SK-N-MC (cell line): ENCODE data around the gene F11R.

Experiments used
- EZH2 ChIP-seq: fragments of 200-600 bp; sonication (generic); IDR thresholded peaks from one replicate; pipeline ENCODE4 v1.6.1; 2017; ENCODE audit warnings: antibody characterized with exemption
- FOXP2 ChIP-seq: optimal IDR thresholded peaks from 2 replicates; pipeline ENCODE3; 2011; ENCODE audit warnings: mild to moderate bottlenecking, moderate library complexity; ENCODE audit not compliant: insufficient read depth; ENCODE audit errors: extremely low read length, control extremely low read depth
- POLR2AphosphoS5 ChIP-seq: IDR thresholded peaks from 2 replicates; pipeline ENCODE4 v1.6.1; 2012; ENCODE audit warnings: mild to moderate bottlenecking, low read depth, low read length, borderline replicate concordance

DNA sequence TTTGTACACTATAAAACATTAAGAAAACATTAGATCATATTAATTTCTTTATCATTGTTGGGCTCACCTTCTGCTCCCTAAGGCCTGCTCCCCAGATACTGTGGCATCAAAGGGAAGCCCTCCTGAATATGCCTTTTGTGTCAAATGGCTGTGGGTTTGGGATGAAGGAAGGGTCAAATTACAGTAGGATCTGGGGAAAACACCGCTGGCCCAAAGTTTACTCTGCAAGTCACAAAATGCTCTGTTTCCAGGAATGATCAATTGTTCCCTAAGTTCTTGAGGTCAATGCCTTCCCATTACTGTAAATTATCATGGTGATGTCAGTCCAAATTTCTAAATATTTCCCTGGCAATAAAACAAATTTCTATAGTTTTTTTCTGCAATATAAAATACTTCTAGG lies 59.5 kb downstream of the F11R start:
- TF ChIP-seq POLR2AphosphoS5 = no peak
- no peak for TF ChIP-seq EZH2
- TF ChIP-seq FOXP2 = no peak
